CD14-positive monocyte (primary cell): ENCODE data around the gene SLC4A5. TPM values are rescaled to one million over a fixed set of nuclear protein-coding genes. Genes with fewer than 3 reads are reported as not detected.
A peak's percentile ranks its signal among the peaks of the same experiment; 100 is the strongest.

ENCODE experiments used
- DNase-seq, 3 donors: peaks; one replicate each; pipeline ENCODE4 v3.0.0-alpha.2; 2011 to 2022
- H2AFZ ChIP-seq: 2 replicates; pipeline ENCODE4 v1.6.0; 2012; ENCODE audit warnings: mild to moderate bottlenecking, low read depth, low read length, inconsistent platforms; ENCODE audit not compliant: insufficient read depth, poor library complexity, severe bottlenecking
- H3K27ac ChIP-seq, 2 donors: 1 replicate in 1 of 2; 2 replicates in 1 of 2; pipeline ENCODE4 v1.5.1; 2012 to 2013; ENCODE audit warnings: low read length in 2 of 2, control low read depth in 1 of 2, inconsistent platforms in 1 of 2, low read depth in 1 of 2, mild to moderate bottlenecking in 1 of 2
- H3K27me3 ChIP-seq, 2 donors: one replicate each; pipeline versions ENCODE4 v1.6.0 to v1.6.1; 2011 to 2013; ENCODE audit warnings: low read length in 2 of 2; ENCODE audit not compliant: control insufficient read depth in 2 of 2, insufficient read depth in 2 of 2
- H3K36me3 ChIP-seq, 2 donors: replicated peaks in 1 of 2; 1 replicate in 1 of 2; 2 replicates in 1 of 2; pipeline versions ENCODE4 v1.5.1 to v1.6.1; 2012 to 2013; ENCODE audit warnings: low read length in 2 of 2, control low read depth in 1 of 2, inconsistent platforms in 1 of 2, mild to moderate bottlenecking in 1 of 2; ENCODE audit not compliant: insufficient read depth in 2 of 2, control insufficient read depth in 1 of 2
- H3K4me1 ChIP-seq, 2 donors: 1 replicate in 1 of 2; 2 replicates in 1 of 2; pipeline versions ENCODE4 v1.5.1 to v1.6.1; 2012 to 2013; ENCODE audit warnings: low read length in 2 of 2, control low read depth in 1 of 2, inconsistent platforms in 1 of 2, mild to moderate bottlenecking in 1 of 2, moderate library complexity in 1 of 2; ENCODE audit not compliant: insufficient read depth in 2 of 2, control insufficient read depth in 1 of 2
- H3K4me2 ChIP-seq: replicated peaks from 2 replicates; pipeline ENCODE3; 2012; ENCODE audit warnings: low read length, moderate library complexity, mild to moderate bottlenecking; ENCODE audit not compliant: poor library complexity, severe bottlenecking; ENCODE audit errors: extremely low read depth
- H3K4me3 ChIP-seq, 3 experiments: fragments of 200-600 bp in 1 of 3; sonication (generic) in 1 of 3; replicated peaks in 1 of 3; 1 replicate in 2 of 3; 2 replicates in 1 of 3; pipeline ENCODE4 v1.5.1; 2011 to 2013; ENCODE audit warnings: low read length in 3 of 3, mild to moderate bottlenecking in 3 of 3, control low read depth in 2 of 3, low read depth in 2 of 3, inconsistent platforms in 1 of 3, moderate library complexity in 1 of 3
- H3K79me2 ChIP-seq: 2 replicates; pipeline ENCODE4 v1.6.0; 2012; ENCODE audit warnings: mild to moderate bottlenecking, control low read depth, inconsistent platforms, low read length, moderate library complexity; ENCODE audit not compliant: insufficient read depth
- H3K9ac ChIP-seq: 2 replicates; pipeline ENCODE4 v1.6.0; 2017; ENCODE audit warnings: low read length, mild to moderate bottlenecking; ENCODE audit not compliant: insufficient read depth, poor library complexity, severe bottlenecking
- H3K9me3 ChIP-seq, 2 donors: replicated peaks in 1 of 2; 1 replicate in 1 of 2; 2 replicates in 1 of 2; pipeline versions ENCODE4 v1.5.1 to v1.6.1; 2012 to 2013; ENCODE audit warnings: low read length in 2 of 2, control low read depth in 1 of 2; ENCODE audit not compliant: control insufficient read depth in 1 of 2, insufficient read depth in 1 of 2
- H4K20me1 ChIP-seq: 2 replicates; pipeline ENCODE4 v1.6.0; 2012; ENCODE audit warnings: mild to moderate bottlenecking, low read length, control low read depth, moderate library complexity; ENCODE audit not compliant: insufficient read depth
- H3K27ac Mint-ChIP-seq, 7 donors: one replicate each; pipeline ENCODE4 v1.8.0; 2020; ENCODE audit warnings: mild to moderate bottlenecking in 7 of 7, mixed read lengths in 7 of 7, moderate library complexity in 6 of 7, inconsistent platforms in 2 of 7
- H3K27me3 Mint-ChIP-seq, 3 donors: one replicate each; pipeline ENCODE4 v1.8.0; 2021 to 2022; ENCODE audit warnings: low read depth in 3 of 3, mild to moderate bottlenecking in 3 of 3, mixed read lengths in 3 of 3, moderate library complexity in 3 of 3, inconsistent platforms in 1 of 3
- H3K36me3 Mint-ChIP-seq, 2 donors: one replicate each; pipeline ENCODE4 v1.8.0; 2020; ENCODE audit warnings: mixed read lengths in 2 of 2, inconsistent platforms in 1 of 2, mild to moderate bottlenecking in 1 of 2
- H3K4me1 Mint-ChIP-seq: one replicate; pipeline ENCODE4 v1.8.0; 2020; ENCODE audit warnings: mild to moderate bottlenecking, mixed read lengths
- H3K4me3 Mint-ChIP-seq, 2 donors: one replicate each; pipeline ENCODE4 v1.8.0; 2020; ENCODE audit warnings: mild to moderate bottlenecking in 2 of 2, mixed read lengths in 2 of 2, moderate library complexity in 1 of 2
- H3K9me3 Mint-ChIP-seq, 7 donors: one replicate each; pipeline ENCODE4 v1.8.0; 2020 to 2022; ENCODE audit warnings: mixed read lengths in 7 of 7, mild to moderate bottlenecking in 6 of 7, moderate library complexity in 6 of 7, inconsistent platforms in 2 of 7
- whole genome bisulfite sequencing: methylation state at CpG from one replicate; pipeline ENCODE4 v1.1.5; 2013; ENCODE audit warnings: missing lambda C conversion rate; ENCODE audit not compliant: insufficient coverage; 5-methylcytosine and 5-hydroxymethylcytosine counted together
- intact Hi-C, 2 donors: fragments of 100-400 bp; cut with micrococcal nuclease; formaldehyde crosslinking; loops; one replicate each; pipeline versions ENCODE4 v1.15.0 to v1.15.1; 2023
- polyA plus RNA-seq, 3 donors: library from polyadenylated mRNA; depleted of rRNA in 1 of 3; unstranded in 2 of 3; stranded (reverse) in 1 of 3; fragments of 300-500 nt in 2 of 3; fragments of >200 nt in 1 of 3; fragmentation: Illumina TruSeq in 2 of 3; gene quantifications; 1 replicate in 2 of 3; 2 replicates in 1 of 3; pipeline ENCODE4 v1.2.3, GENCODE V29; 2012 to 2021
- TF ChIP-seq, protein P1 (sequence below): fragments of 200-600 bp; IDR thresholded peaks from one replicate; pipeline ENCODE4 v1.8.0; 2022; ENCODE audit warnings: antibody characterized with exemption, mild to moderate bottlenecking

Gene SLC4A5
- polyA plus RNA-seq, 3 donors, result 0.10 to 1.1 TPM; not detected in 1

DNA sequence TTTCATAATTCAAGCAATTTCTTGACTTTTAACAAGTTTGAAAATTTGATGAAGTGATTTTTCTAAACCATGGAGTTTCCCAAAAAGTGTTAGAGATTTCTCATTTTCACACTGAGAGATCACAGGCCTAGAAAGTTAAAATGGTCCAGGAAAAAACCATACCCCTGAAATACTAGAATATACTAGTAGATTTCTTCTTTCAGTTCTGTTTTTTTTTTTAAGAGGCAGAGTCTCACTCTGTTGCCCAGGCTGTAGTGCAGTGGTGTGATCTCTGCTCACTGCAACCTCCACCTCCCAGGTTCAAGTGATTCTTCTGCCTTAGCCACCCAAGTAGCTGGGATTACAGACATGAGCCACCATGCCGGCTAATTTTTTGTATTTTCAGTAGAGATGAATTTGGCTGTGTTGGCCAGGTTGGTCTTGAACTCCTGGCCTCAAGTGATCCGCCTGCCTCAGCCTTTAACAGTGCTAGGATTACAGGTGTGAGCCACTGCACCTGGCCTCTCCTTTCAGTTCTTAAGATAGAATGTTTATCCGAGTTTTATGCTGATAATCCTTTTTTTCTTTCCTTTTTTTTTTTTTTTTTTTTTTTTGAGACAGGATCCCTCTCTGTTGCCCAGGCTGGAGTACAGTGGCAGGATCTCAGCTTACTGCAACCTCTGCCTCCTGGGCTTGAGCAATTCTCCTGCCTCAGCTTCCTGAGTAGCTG, 130.4 kb downstream of the SLC4A5 start:
- no peak overlapping the region for H3K9ac ChIP-seq
- TF ChIP-seq, protein P1, sequence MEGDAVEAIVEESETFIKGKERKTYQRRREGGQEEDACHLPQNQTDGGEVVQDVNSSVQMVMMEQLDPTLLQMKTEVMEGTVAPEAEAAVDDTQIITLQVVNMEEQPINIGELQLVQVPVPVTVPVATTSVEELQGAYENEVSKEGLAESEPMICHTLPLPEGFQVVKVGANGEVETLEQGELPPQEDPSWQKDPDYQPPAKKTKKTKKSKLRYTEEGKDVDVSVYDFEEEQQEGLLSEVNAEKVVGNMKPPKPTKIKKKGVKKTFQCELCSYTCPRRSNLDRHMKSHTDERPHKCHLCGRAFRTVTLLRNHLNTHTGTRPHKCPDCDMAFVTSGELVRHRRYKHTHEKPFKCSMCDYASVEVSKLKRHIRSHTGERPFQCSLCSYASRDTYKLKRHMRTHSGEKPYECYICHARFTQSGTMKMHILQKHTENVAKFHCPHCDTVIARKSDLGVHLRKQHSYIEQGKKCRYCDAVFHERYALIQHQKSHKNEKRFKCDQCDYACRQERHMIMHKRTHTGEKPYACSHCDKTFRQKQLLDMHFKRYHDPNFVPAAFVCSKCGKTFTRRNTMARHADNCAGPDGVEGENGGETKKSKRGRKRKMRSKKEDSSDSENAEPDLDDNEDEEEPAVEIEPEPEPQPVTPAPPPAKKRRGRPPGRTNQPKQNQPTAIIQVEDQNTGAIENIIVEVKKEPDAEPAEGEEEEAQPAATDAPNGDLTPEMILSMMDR, result no peak
- intact Hi-C loops, result loop anchor here in 1 of 2 donors (10.0 kb wide), 1 partner anchor 68 kb away; the partner anchor contains the start of gene BOLA3
- H3K27me3 ChIP-seq, result no peaks in the 10 kb centered on the region
- Mint-ChIP-seq H3K4me1 (no peaks in the 10 kb centered on the region), H3K27ac (peak overlapping the region in 3 of 7 donors; percentile 18 to 61 (median 42)), H3K27me3 (no peaks in the 10 kb centered on the region), H3K4me3 (no peak overlapping the region), H3K9me3 (no peaks in the 10 kb centered on the region), H3K36me3 (peaks cover 71 to 96% of the 10 kb centered on the region in 2 donors)
- no peak overlapping the region for H3K4me2 ChIP-seq
- H3K36me3 ChIP-seq, result peaks cover 83 to 99% of the 10 kb centered on the region in 2 donors
- H3K9me3 ChIP-seq, result no peaks in the 10 kb centered on the region
- no peak overlapping the region for H3K4me3 ChIP-seq
- H2AFZ ChIP-seq, result no peak overlapping the region
- peaks cover 6% of the 10 kb centered on the region for H3K79me2 ChIP-seq
- 92% methylated on average over 2 of the region's 3 CpGs for WGBS
- DNase-seq, result no peak
- no peaks in the 10 kb centered on the region for H3K4me1 ChIP-seq
- H4K20me1 ChIP-seq, result peaks cover 5% of the 10 kb centered on the region
- no peak overlapping the region for H3K27ac ChIP-seq

- H3K9me3 Mint-ChIP-seq, result peaks cover 0 to 2% (median 0%) of the 10 kb centered on the region in 7 donors
- peak overlapping the region; percentile 62 to 74 for H3K4me3 Mint-ChIP-seq
- intact Hi-C loops, result no loop called here
- peaks cover 72% of the 10 kb centered on the region for H3K79me2 ChIP-seq
- TF ChIP-seq, protein P1, result no peak
- no peaks in the 10 kb centered on the region for H3K27me3 ChIP-seq
- peaks cover 54% of the 10 kb centered on the region for H4K20me1 ChIP-seq
- H3K9me3 ChIP-seq, result no peaks in the 10 kb centered on the region
- peaks cover 38 to 66% of the 10 kb centered on the region in 2 donors for H3K36me3 ChIP-seq
- peak overlapping the region; percentile 45 for H3K4me2 ChIP-seq
- DNase-seq, result peak; percentile 40 to 74 (median 53)
- H3K9ac ChIP-seq, result peak overlapping the region; percentile 29
- H3K27ac ChIP-seq, result peak overlapping the region; percentile 84
- peaks cover 20 to 30% of the 10 kb centered on the region in 2 donors for H3K4me1 ChIP-seq
- H3K4me3 ChIP-seq, result peak overlapping the region in 1 of 3 experiments; percentile 19
- H3K36me3 Mint-ChIP-seq, result peaks cover 42 to 66% of the 10 kb centered on the region in 2 donors
- 8% methylated on average over 3 of the region's 6 CpGs for WGBS
- H3K4me1 Mint-ChIP-seq, result peaks cover 37% of the 10 kb centered on the region
- H2AFZ ChIP-seq, result peak overlapping the region; percentile 55
- peak overlapping the region; percentile 88 to 95 (median 94) for H3K27ac Mint-ChIP-seq
- H3K27me3 Mint-ChIP-seq, result no peaks in the 10 kb centered on the region
Measured at GRCh38 chr2:74206180-74206688, 137.0 kb downstream of the SLC4A5 start.
